HG02798 (cell line): ENCODE results near the gene KATNAL1.
A peak's percentile ranks its signal among the peaks of the same experiment; 100 is the strongest.

Source experiments
- ATAC-seq: cut with Tn5 transposase; IDR thresholded peaks from one replicate; pipeline ENCODE4 v1.9.1; 2021; ENCODE audit warnings: mild to moderate bottlenecking; ENCODE audit not compliant: unreplicated experiment, poor library complexity

Gene KATNAL1

GRCh38 chr13:30334663-30335386 is 27.5 kb upstream of the KATNAL1 start:
- no peak for ATAC-seq

DNA sequence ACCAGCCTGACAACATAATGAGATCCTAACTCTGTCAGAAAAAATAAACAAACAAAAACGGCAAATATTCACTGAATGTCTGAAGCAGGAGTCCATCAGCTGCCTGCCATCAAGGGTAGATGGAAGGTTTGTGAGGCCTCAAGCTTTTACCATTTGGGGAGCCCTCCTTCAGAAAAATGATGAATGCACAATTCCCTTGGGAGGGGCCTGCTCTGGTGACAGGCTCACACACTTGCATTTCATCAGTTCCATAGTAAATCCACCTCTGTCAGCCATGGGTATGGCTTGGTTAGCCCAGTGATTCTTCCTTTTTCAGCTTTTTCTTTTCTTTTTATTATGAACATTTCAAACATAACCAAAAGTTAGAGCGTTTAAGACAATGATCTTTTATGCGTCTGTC is 26.3 kb upstream of the KATNAL1 start:
- no peak for ATAC-seq

- peak; percentile 58 for ATAC-seq
Observed at GRCh38 chr13:30332456-30333143, 25.2 kb upstream of the KATNAL1 start.

- no peak for ATAC-seq
Observed at GRCh38 chr13:30331331-30331771, 24.0 kb upstream of the KATNAL1 start.

- ATAC-seq = no peak
Observed at GRCh38 chr13:30329009-30329585, 21.7 kb upstream of the KATNAL1 start.

DNA sequence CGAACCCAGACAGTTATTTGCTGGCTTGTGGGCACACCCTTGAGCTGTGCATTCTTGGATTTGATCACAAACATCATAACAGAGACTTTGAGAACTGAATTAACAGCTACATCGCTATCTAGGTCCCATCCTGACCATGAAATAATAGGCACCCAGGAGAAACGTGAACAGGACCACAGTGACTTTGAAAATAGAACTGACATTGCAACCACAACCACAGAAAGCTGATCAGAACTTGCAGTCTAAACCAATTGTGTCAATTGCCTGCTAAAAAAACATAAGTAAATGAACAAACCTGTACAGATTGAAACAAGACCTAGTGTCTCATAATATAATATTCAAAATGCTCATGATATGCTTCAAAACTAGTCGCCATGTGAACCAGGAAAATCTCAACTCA is 18.3 kb upstream of the KATNAL1 start:
- ATAC-seq = peak; percentile 58

- no peak for ATAC-seq
Observed at GRCh38 chr13:30323524-30323923, 16.2 kb upstream of the KATNAL1 start.

- ATAC-seq = no peak
Observed at GRCh38 chr13:30322428-30322827, 15.1 kb upstream of the KATNAL1 start.

DNA sequence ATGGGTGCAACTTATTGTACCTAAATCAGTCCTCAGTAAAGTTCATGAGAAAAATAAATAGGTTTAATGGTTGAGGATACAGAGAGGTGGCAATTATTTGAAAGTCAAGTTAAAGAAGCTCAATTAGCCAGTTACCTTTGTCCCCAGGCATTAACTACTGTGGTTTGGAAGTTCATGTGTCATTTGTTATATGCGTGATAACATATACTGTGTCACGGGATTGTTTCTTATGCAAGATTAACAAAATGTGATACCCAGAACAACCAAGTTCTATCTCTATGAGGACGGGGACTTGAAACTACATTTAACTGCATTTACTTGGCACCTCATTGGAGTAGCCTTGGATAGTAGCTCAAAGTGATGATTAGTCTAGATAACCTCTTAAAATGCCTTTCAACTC is 13.9 kb upstream of the KATNAL1 start:
- no peak for ATAC-seq

- no peak for ATAC-seq
Observed at GRCh38 chr13:30319655-30320054, 12.3 kb upstream of the KATNAL1 start.

DNA sequence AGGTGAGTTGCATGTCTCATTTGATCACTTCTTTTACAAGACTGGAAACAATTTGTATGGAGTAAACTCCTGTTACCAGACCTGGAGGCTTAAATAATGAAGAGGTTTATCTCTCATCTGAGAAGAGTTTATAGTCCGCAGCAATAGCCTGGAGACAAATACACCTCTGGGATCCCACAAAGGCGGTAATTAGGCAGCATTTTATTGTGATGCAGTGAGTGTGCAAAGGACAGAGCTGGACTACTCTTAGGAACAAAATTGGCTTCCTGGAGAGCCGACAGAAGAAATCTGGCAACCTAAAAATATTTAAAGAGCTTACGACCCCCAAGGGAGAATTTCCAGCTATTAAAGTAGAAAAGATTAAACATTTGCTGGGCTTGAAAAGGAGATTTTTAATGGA is 11.8 kb upstream of the KATNAL1 start:
- ATAC-seq = no peak

DNA sequence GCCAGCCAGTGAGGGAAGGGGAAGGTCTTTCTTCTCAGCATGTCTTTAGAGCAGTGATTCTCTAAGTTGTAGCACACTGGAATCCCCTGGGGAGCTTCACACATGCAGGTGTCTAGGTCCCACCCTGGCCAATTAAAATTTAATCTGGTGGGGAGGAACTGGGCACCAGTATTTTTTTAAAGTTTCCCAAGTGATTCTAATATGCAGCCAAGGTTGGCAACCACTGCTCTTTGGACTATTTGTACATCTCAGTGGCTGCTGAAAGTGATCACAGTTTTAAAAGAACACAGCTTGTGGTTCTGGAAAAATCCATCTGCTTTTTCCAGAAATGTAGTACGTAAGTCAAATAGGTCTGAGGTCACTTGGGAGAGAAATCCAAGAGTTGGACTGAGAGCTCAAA is 10.7 kb upstream of the KATNAL1 start:
- no peak for ATAC-seq

DNA sequence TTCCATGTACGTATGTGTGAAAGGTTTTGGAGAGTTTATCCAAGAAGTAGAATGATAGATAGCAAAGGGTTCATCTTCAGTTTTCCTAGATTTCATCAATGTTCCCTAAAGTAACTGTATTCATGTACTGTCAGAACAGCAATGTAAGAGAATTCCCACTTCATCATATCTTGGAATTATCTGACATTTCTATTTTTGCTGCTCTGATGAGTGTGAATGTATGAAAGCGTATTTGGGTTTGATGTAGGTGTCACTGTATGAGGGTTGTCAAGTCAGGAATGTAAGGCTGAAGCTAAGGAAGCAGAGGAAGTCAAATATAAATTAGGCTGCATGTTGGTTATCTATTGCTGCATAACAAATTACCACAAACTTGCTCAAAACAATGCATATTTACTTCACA is 7.2 kb upstream of the KATNAL1 start:
- ATAC-seq = no peak

- ATAC-seq = no peak
Observed at GRCh38 chr13:30314069-30314468, 6.7 kb upstream of the KATNAL1 start.

DNA sequence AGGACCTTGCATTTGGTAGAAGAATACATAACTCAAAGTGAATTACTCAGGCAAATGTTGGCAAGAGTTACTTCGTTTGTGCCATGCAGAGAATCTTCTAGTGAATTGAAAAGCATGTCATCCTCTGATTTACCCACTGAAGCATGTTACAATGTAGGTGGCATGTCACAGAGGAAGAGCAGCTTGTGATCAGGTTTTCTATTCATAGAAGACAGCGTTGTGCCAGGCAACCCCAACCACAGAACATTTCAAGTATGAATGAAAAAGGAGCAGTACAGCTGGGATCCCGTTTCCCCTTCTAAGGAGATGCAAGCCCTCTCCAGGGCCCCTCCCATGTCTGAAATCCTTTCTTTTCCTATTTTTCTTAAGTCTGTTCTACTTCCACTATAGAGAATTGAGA is 6.0 kb upstream of the KATNAL1 start:
- no peak for ATAC-seq

DNA sequence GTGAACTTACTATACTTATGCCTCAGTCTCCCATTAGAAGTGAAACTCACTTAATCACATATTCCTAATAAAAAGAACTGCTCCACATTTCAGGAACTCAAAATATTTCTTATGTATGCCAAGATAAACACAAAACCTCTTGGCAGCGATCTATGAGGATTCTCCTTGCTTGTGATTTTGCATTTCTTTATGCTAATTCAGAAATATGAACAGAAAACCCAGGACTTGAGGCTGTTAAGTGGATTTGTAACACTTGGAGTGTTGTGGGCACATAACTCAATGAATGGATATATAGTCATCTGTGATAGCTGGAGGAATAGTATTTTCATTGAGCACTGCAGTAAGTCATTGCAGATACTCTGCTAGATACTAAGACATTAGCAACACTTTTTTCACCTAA is 5.6 kb upstream of the KATNAL1 start:
- ATAC-seq = no peak

DNA sequence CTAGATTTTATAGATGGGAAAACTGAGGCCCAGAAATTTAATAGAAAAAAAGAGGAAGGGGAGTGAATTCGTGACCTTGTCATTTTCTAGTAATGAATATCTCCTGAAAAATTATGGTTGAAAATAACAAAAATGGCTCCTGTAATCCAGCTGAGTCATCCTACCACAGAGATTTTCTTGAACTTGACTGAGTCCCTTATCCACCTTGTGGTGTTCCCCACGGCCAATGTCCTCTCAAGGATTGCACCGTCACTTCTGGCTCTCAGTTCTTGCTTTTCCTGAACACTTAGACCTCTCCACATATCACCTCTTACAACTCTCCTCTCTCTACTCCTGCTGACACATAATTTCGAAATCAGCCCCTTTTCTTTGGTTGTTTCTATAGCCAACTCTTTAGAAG is 1.2 kb upstream of the KATNAL1 start:
- no peak for ATAC-seq

DNA sequence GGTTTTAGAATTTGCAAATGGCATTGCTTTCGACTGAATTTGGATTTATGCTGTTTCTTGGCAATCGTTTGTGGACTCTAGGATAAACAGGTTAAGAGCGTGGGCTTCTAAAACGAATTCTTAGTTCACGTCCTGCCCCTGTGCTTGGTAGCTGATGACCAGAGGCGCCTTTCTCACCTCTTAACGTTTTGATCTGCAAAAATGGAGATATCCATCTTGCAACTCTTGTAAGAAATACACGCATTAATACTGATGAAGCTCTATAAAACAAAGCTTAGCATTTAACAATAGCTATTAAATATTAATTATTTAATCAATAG is 580 bp upstream of the KATNAL1 start:
- no peak for ATAC-seq

DNA sequence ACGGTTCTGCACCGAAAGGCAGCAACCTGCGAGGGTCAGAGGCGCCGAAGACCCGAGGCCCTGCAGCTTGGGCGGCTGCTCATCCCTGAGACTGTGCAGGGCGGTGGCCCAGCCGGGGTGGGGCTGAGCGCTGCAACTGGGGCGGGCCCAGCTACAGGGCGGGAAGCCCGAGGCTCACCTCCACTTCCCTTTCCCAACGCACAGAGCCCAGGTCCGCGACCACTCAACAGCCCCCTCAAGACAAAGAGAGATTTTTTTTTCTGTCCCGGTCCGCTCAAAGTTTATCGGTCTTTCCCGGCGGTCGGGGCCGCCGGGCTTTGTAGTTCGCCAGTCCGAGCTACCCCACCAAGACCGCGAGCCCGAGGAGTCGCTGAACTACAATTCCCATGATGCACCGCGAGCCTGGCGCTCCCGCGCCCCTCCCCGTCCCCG is 573 bp downstream of the KATNAL1 start:
- peak; percentile 89 for ATAC-seq

- no peak for ATAC-seq
Observed at GRCh38 chr13:30305456-30305970, 1.8 kb downstream of the KATNAL1 start.

DNA sequence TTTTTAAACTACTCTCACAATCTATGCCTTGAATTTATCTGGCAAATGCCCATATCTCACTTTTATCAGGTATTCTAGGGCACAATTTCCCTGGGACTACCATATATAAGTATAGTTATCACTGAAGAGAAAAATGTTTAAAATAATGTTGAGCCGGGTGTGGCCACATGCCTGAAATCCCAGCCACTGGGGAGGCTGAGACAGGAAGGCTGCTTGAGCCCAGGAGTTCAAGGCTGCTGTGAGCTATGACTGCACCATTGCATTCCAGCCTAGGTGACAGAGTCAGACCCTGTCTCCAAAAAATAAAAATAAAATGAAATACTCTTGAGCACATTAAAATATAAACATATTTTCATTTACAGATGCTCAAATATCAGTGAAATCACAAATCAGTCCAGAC is 4.1 kb downstream of the KATNAL1 start:
- ATAC-seq = no peak

GRCh38 chr13:30301827-30302226 is 5.5 kb downstream of the KATNAL1 start:
- no peak for ATAC-seq
